ENCODE data around the gene MAD1L1.

MAD1L1 gene

GRCh38 chr7:2222516-2222915, 10.2 kb downstream of the MAD1L1 start:
- no peak overlapping the region for H3K27ac ChIP-seq (ENCODE audit: low read length)
- H3K36me3 ChIP-seq (ENCODE audit: insufficient read depth, low read depth, low read length): peaks cover 82% of the 10 kb centered on the region
- H3K4me1 ChIP-seq (ENCODE audit: insufficient read depth, low read length): no peaks in the 10 kb centered on the region
- H3K27me3 ChIP-seq (ENCODE audit: insufficient read depth, low read length): no peaks in the 10 kb centered on the region
- H3K9me3 ChIP-seq (ENCODE audit: insufficient read depth, low read depth, low read length): no peaks in the 10 kb centered on the region
- no peak overlapping the region for H3K9ac ChIP-seq (ENCODE audit: low read depth, low read length)
- H3K4me3 ChIP-seq (ENCODE audit: low read length): no peak overlapping the region

DNA sequence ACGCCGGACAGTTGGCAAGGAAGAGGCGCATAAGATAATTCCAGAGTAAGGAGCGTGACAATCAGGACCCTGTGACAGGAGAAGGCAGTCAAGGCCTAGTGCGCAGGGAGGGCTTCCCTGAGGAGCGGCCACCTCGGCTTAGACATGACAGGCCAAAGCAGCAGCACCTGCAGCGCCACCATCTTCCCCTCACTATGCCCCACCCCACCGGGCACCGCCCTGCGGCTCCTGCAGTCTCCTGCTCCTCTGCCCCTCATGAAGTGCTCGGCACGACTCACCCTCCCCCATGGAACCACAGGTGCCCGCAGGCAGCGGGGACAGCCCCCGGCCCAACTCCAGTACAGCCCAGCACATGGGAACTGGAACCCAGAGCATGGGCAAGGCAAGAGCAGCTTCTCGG, 11.8 kb downstream of the MAD1L1 start:
- H3K4me3 ChIP-seq (ENCODE audit: low read length): no peak overlapping the region
- H3K4me1 ChIP-seq (ENCODE audit: insufficient read depth, low read length): no peaks in the 10 kb centered on the region
- H3K27me3 ChIP-seq (ENCODE audit: insufficient read depth, low read length): no peaks in the 10 kb centered on the region
- H3K9ac ChIP-seq (ENCODE audit: low read depth, low read length): no peak overlapping the region
- H3K9me3 ChIP-seq (ENCODE audit: insufficient read depth, low read depth, low read length): no peaks in the 10 kb centered on the region
- H3K36me3 ChIP-seq (ENCODE audit: insufficient read depth, low read depth, low read length): peaks cover 83% of the 10 kb centered on the region
- no peak overlapping the region for H3K27ac ChIP-seq (ENCODE audit: low read length)

DNA sequence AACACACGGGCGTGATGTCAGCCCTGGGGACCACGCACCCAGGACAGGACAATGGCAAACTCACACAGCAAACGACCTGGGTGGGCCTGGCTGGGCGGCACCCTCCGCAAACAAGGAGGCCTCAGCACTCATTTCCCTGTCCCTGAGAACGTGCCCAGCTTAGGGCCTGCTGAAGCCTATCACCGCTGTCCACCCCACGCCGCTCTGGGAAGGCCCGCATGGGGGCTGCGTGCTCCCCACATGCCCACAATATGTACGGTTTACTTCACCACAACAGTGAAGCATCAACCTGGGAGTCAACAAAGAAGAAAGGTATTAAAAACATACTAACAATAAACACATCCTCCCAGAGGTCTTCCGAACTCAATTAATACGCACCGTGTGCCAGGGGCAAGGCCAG, 12.2 kb downstream of the MAD1L1 start:
- no peaks in the 10 kb centered on the region for H3K9me3 ChIP-seq (ENCODE audit: insufficient read depth, low read depth, low read length)
- no peak overlapping the region for H3K9ac ChIP-seq (ENCODE audit: low read depth, low read length)
- H3K4me1 ChIP-seq (ENCODE audit: insufficient read depth, low read length): no peaks in the 10 kb centered on the region
- no peak overlapping the region for H3K4me3 ChIP-seq (ENCODE audit: low read length)
- H3K36me3 ChIP-seq (ENCODE audit: insufficient read depth, low read depth, low read length): peaks cover 83% of the 10 kb centered on the region
- H3K27ac ChIP-seq (ENCODE audit: low read length): no peak overlapping the region
- H3K27me3 ChIP-seq (ENCODE audit: insufficient read depth, low read length): no peaks in the 10 kb centered on the region

- no peaks in the 10 kb centered on the region for H3K9me3 ChIP-seq (ENCODE audit: insufficient read depth, low read depth, low read length)
- H3K4me3 ChIP-seq (ENCODE audit: low read length): no peak overlapping the region
- H3K27ac ChIP-seq (ENCODE audit: low read length): no peak overlapping the region
- no peaks in the 10 kb centered on the region for H3K27me3 ChIP-seq (ENCODE audit: insufficient read depth, low read length)
- no peak overlapping the region for H3K9ac ChIP-seq (ENCODE audit: low read depth, low read length)
- peaks cover 82% of the 10 kb centered on the region for H3K36me3 ChIP-seq (ENCODE audit: insufficient read depth, low read depth, low read length)
- H3K4me1 ChIP-seq (ENCODE audit: insufficient read depth, low read length): no peaks in the 10 kb centered on the region
These were observed 12.7 kb downstream of the MAD1L1 start for GRCh38 chr7:2220030-2220429.

- H3K36me3 ChIP-seq (ENCODE audit: insufficient read depth, low read depth, low read length): peaks cover 80% of the 10 kb centered on the region
- no peak overlapping the region for H3K4me3 ChIP-seq (ENCODE audit: low read length)
- no peaks in the 10 kb centered on the region for H3K27me3 ChIP-seq (ENCODE audit: insufficient read depth, low read length)
- no peaks in the 10 kb centered on the region for H3K9me3 ChIP-seq (ENCODE audit: insufficient read depth, low read depth, low read length)
- H3K27ac ChIP-seq (ENCODE audit: low read length): no peak overlapping the region
- no peaks in the 10 kb centered on the region for H3K4me1 ChIP-seq (ENCODE audit: insufficient read depth, low read length)
- H3K9ac ChIP-seq (ENCODE audit: low read depth, low read length): no peak overlapping the region
These were observed 13.1 kb downstream of the MAD1L1 start for GRCh38 chr7:2219606-2220005.

DNA sequence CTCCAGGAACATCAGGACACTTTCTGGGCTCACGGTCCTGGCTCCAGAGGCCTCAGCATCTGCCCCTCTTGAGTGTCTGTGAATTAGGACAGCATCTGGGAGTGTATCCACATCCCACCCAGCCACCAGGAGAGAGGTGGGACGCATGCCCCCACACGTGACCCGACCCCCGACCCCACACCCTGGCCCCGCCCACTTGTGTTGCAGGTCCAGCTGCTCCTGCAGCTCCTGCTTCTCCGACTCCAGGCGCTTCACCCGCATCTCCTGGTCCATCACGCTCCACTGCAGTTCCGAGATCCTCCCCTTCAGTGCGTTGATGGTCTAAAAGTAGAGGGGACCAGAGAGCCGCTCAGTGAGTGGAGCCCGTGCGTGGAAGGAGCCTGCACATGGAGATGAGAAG, 13.6 kb downstream of the MAD1L1 start:
- no peak overlapping the region for H3K9ac ChIP-seq (ENCODE audit: low read depth, low read length)
- H3K4me1 ChIP-seq (ENCODE audit: insufficient read depth, low read length): no peaks in the 10 kb centered on the region
- no peak overlapping the region for H3K4me3 ChIP-seq (ENCODE audit: low read length)
- peaks cover 81% of the 10 kb centered on the region for H3K36me3 ChIP-seq (ENCODE audit: insufficient read depth, low read depth, low read length)
- no peaks in the 10 kb centered on the region for H3K9me3 ChIP-seq (ENCODE audit: insufficient read depth, low read depth, low read length)
- H3K27ac ChIP-seq (ENCODE audit: low read length): no peak overlapping the region
- H3K27me3 ChIP-seq (ENCODE audit: insufficient read depth, low read length): no peaks in the 10 kb centered on the region

DNA sequence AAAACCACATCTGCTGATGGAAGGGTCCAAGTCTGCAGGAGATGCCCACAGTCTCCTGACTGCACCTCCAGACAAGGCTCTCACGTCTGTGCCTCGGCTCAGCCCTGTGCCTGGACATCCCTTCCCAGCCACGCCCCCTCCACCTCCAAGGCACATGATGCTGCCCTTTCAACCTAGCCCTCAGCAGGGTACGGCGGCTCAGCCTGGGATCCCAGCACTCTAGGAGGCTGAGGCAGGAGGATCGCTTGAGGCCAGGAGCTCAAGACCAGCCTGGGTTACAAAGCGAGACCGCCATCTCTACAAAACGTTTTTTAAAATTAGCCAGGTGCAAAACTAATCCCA, 14.3 kb downstream of the MAD1L1 start:
- Histone ChIP-seq H3K27ac (ENCODE audit: low read length) (no peak overlapping the region), H3K9ac (ENCODE audit: low read depth, low read length) (no peak overlapping the region), H3K4me3 (ENCODE audit: low read length) (no peak overlapping the region), H3K27me3 (ENCODE audit: insufficient read depth, low read length) (no peaks in the 10 kb centered on the region), H3K36me3 (ENCODE audit: insufficient read depth, low read depth, low read length) (peaks cover 81% of the 10 kb centered on the region), H3K9me3 (ENCODE audit: insufficient read depth, low read depth, low read length) (no peaks in the 10 kb centered on the region), H3K4me1 (ENCODE audit: insufficient read depth, low read length) (no peaks in the 10 kb centered on the region)

GRCh38 chr7:2217716-2218443, 14.9 kb downstream of the MAD1L1 start:
- H3K27ac ChIP-seq (ENCODE audit: low read length): no peak overlapping the region
- H3K9ac ChIP-seq (ENCODE audit: low read depth, low read length): no peak overlapping the region
- peaks cover 81% of the 10 kb centered on the region for H3K36me3 ChIP-seq (ENCODE audit: insufficient read depth, low read depth, low read length)
- H3K9me3 ChIP-seq (ENCODE audit: insufficient read depth, low read depth, low read length): no peaks in the 10 kb centered on the region
- no peaks in the 10 kb centered on the region for H3K4me1 ChIP-seq (ENCODE audit: insufficient read depth, low read length)
- no peak overlapping the region for H3K4me3 ChIP-seq (ENCODE audit: low read length)
- H3K27me3 ChIP-seq (ENCODE audit: insufficient read depth, low read length): no peaks in the 10 kb centered on the region

DNA sequence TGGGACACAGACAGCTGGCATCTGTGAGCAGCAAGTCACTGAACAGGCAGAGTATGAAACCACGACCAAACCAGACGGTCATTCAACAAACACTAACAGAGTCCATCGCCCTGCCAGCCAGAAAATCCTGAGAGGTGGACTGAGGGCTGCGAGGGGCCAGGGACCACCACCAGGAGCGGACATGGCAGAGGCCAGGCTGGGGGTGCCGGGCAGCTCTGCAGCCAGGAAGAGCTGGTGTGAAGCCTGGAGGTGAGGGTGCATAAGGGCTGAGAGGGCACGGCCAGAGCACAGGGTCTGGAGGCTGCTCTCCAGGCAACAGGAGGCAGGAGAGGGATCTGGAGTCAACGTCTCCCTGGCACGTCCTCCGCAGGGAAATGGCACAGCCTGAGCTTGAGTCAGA, 15.5 kb downstream of the MAD1L1 start:
- no peak overlapping the region for H3K27ac ChIP-seq (ENCODE audit: low read length)
- no peak overlapping the region for H3K9ac ChIP-seq (ENCODE audit: low read depth, low read length)
- H3K9me3 ChIP-seq (ENCODE audit: insufficient read depth, low read depth, low read length): no peaks in the 10 kb centered on the region
- no peak overlapping the region for H3K4me3 ChIP-seq (ENCODE audit: low read length)
- H3K4me1 ChIP-seq (ENCODE audit: insufficient read depth, low read length): no peaks in the 10 kb centered on the region
- H3K36me3 ChIP-seq (ENCODE audit: insufficient read depth, low read depth, low read length): peaks cover 81% of the 10 kb centered on the region
- no peaks in the 10 kb centered on the region for H3K27me3 ChIP-seq (ENCODE audit: insufficient read depth, low read length)

DNA sequence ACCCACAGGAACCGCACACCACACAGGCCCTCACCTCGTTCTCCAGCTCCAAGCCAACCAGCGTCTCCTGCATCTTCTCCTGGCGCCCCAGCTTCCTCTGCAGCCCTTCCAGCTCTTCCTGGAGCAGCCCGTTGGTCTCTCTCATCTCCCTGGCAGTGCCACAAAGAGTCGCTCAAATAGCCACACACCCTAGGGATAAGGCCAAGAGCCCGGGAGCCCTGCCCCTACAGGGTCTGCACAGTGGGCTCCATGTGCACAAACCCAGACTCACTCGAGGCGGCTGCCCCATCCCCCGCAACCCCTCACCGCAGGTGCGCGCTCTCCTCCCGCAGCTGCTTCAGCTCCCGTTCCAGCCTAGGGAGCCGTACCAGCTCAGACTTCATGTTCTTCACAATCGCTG, 16.9 kb downstream of the MAD1L1 start:
- Histone ChIP-seq H3K9ac (ENCODE audit: low read depth, low read length) (no peak overlapping the region), H3K27me3 (ENCODE audit: insufficient read depth, low read length) (no peaks in the 10 kb centered on the region), H3K4me3 (ENCODE audit: low read length) (no peak overlapping the region), H3K9me3 (ENCODE audit: insufficient read depth, low read depth, low read length) (no peaks in the 10 kb centered on the region), H3K4me1 (ENCODE audit: insufficient read depth, low read length) (no peaks in the 10 kb centered on the region), H3K36me3 (ENCODE audit: insufficient read depth, low read depth, low read length) (peaks cover 84% of the 10 kb centered on the region), H3K27ac (ENCODE audit: low read length) (no peak overlapping the region)

DNA sequence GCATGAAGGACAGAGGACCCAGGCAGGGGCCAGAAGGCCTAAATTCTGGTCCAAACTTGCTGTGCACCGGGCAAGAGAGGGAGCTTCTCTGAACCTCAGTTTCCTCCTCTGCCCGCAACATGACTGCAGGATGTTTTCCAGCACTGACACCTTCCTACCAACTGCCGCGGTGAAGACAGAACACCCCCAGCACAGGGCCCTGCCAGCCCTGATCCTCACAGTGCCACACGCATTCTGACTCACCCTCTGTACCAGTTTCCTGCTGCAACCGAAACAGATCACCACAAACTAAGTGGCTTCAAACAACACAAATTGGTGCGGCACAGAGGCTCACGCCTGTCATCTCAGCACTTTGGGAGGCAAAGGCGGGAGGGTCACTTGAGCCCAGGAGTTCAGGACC, 18.1 kb downstream of the MAD1L1 start:
- H3K27ac ChIP-seq (ENCODE audit: low read length): no peak overlapping the region
- no peaks in the 10 kb centered on the region for H3K27me3 ChIP-seq (ENCODE audit: insufficient read depth, low read length)
- H3K9ac ChIP-seq (ENCODE audit: low read depth, low read length): no peak overlapping the region
- no peak overlapping the region for H3K4me3 ChIP-seq (ENCODE audit: low read length)
- H3K9me3 ChIP-seq (ENCODE audit: insufficient read depth, low read depth, low read length): no peaks in the 10 kb centered on the region
- H3K4me1 ChIP-seq (ENCODE audit: insufficient read depth, low read length): no peaks in the 10 kb centered on the region
- peaks cover 80% of the 10 kb centered on the region for H3K36me3 ChIP-seq (ENCODE audit: insufficient read depth, low read depth, low read length)

DNA sequence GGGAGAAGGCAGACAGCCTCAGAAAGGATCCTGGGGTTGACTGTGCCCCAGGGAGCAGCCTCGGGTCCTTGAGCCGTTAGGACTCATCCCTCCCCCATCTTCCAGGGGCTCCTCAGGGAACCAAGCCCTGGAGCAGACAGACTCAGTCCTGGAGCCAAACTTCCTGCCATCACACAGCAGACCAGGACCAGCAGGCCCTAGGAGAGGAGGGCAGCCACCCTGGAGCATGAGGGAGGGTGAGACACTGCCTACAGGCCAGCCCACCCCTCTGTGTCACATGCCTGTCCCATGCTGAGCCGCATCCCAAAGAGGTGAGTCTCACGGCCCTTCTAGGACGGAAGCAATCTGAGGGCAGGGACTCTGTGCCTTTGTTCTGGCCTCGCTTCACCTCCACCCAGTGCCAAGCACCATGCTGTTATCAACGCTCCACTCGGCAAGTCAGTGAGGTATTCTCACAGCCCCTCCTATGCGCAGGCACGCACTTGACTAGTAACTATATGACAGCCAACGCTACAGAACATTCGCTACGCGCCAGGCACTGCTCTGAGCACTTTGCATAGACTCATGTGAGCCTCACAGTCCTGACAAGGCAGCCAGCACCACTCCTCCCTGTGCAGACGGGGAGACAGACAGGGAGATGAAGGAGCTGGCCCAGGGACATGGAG, 19.1 kb downstream of the MAD1L1 start:
- Histone ChIP-seq H3K4me1 (ENCODE audit: insufficient read depth, low read length) (no peaks in the 10 kb centered on the region), H3K36me3 (ENCODE audit: insufficient read depth, low read depth, low read length) (peaks cover 81% of the 10 kb centered on the region), H3K9me3 (ENCODE audit: insufficient read depth, low read depth, low read length) (no peaks in the 10 kb centered on the region), H3K27ac (ENCODE audit: low read length) (no peak overlapping the region), H3K4me3 (ENCODE audit: low read length) (no peak overlapping the region), H3K27me3 (ENCODE audit: insufficient read depth, low read length) (no peaks in the 10 kb centered on the region), H3K9ac (ENCODE audit: low read depth, low read length) (no peak overlapping the region)
